ENCODE measurements around the gene SH3BP5. TPM values are rescaled to one million over a fixed set of nuclear protein-coding genes. Genes with fewer than 3 reads are reported as not detected.

SH3BP5 gene
- total RNA-seq, 1 experiment from 2014 or later = 13.9 TPM

GRCh38 chr3:15375461-15376000 is 43.1 kb upstream of the SH3BP5 start:
- Histone ChIP-seq H3K9ac (ENCODE audit: low read length) (no peak overlapping the region), H3K27me3 (ENCODE audit: insufficient read depth, low read length) (no peaks in the 10 kb centered on the region), H2AFZ (ENCODE audit: low read depth, low read length, poor library complexity, severe bottlenecking) (peak overlapping the region; percentile 41), H3K4me3 (replicated peaks in 1 of 2; ENCODE audit: low read depth in 1 of 2, low read length in 2 of 2) (no peak overlapping the region), H3K4me1 (ENCODE audit: control insufficient read depth in 1 of 2, insufficient read depth in 2 of 2, low read length in 2 of 2) (peaks cover 0 to 5% of the 10 kb centered on the region in 2 experiments; a peak in 2 of 4 replicates), H3K4me2 (ENCODE audit: low read length) (no peak overlapping the region), H3K36me3 (ENCODE audit: control insufficient read depth in 1 of 2, insufficient read depth in 2 of 2, low read length in 2 of 2) (no peaks in the 10 kb centered on the region), H3K79me2 (ENCODE audit: insufficient read depth, low read length) (no peaks in the 10 kb centered on the region), H3K9me2 (ENCODE audit: insufficient read depth) (no peaks in the 10 kb centered on the region), H3K9me3 (ENCODE audit: control insufficient read depth in 1 of 2, insufficient read depth in 1 of 2, low read depth in 1 of 2, low read length in 2 of 2) (no peaks in the 10 kb centered on the region), H3K27ac (ENCODE audit: low read depth, low read length) (no peak overlapping the region), H4K20me1 (ENCODE audit: insufficient read depth) (no peaks in the 10 kb centered on the region)
- ATAC-seq = no peak
- CTCF ChIA-PET = no interaction called here
- no peak for TF ChIP-seq SRF (IDR thresholded peaks at IDR 0.05; ENCODE audit: low read depth)
- no peak for TF ChIP-seq RAD21 (IDR thresholded peaks at IDR 0.05; ENCODE audit: low read depth)
- TF ChIP-seq EGR1 (IDR thresholded peaks at IDR 0.05; ENCODE audit: low read depth) = no peak
- no peak for TF ChIP-seq POLR2AphosphoS5 (IDR thresholded peaks at IDR 0.05; ENCODE audit: low read depth, low read length)
- no peak for TF ChIP-seq TCF7L2 (IDR thresholded peaks at IDR 0.05; ENCODE audit: borderline replicate concordance, extremely low read depth, insufficient read depth, insufficient read length)
- TF ChIP-seq SIN3A (IDR thresholded peaks at IDR 0.05; ENCODE audit: low read depth) = no peak
- no peak for TF ChIP-seq YY1 (IDR thresholded peaks at IDR 0.05; ENCODE audit: extremely low read depth, insufficient replicate concordance, low read depth, low read length)
- no peak for TF ChIP-seq ELF1 (IDR thresholded peaks at IDR 0.05; ENCODE audit: borderline replicate concordance, low read depth)
- TF ChIP-seq CEBPB (IDR thresholded peaks at IDR 0.05; ENCODE audit: low read depth) = no peak
- TF ChIP-seq ZBTB33 (IDR thresholded peaks at IDR 0.05; ENCODE audit: extremely low read depth, insufficient replicate concordance, low read length) = no peak
- TF ChIP-seq ZNF274 (IDR thresholded peaks at IDR 0.05; ENCODE audit: low read depth, low read length) = no peak
- TF ChIP-seq SP1 (IDR thresholded peaks at IDR 0.05; ENCODE audit: low read depth) = no peak
- no peak for TF ChIP-seq POLR2A (IDR thresholded peaks at IDR 0.05; ENCODE audit: borderline replicate concordance, extremely low read depth, insufficient read depth, insufficient read length)
- TF ChIP-seq MAX (IDR thresholded peaks at IDR 0.05) = no peak
- no peak for TF ChIP-seq JUND (IDR thresholded peaks at IDR 0.05)
- RAD21 ChIA-PET (ENCODE audit: low non-redundant PET in 1 of 2, low total read pairs in 2 of 2, uncharacterized antibody in 2 of 2, unreplicated experiment in 2 of 2) = no interaction called here
- POLR2A ChIA-PET = no interaction called here
- intact Hi-C loops (cut with micrococcal nuclease) = loop anchor here (5.0 kb wide), 1 partner anchor 268 kb away; no protein-coding TSS in a partner anchor
- BruUV-seq (replicated peaks) = no TSS peak
- DNase-seq (ENCODE audit: low read depth, low spot score) = no peak
